Fibroblast of lung (primary cell): ENCODE results near the gene SOX15. TPM values are rescaled to one million over a fixed set of nuclear protein-coding genes. Genes with fewer than 3 reads are reported as not detected.
A peak's percentile ranks its signal among the peaks of the same experiment; 100 is the strongest.

ENCODE experiments used
- DNase-seq, 2 donors: peaks; one replicate each; pipeline versions ENCODE4 v3.0.0 to v3.0.0-alpha.2; 2010; ENCODE audit warnings: low read depth in 2 of 2
- H2AFZ ChIP-seq: 2 replicates; pipeline ENCODE4 v1.5.1; 2012; ENCODE audit warnings: low read length, control low read depth, inconsistent platforms
- H3K27ac ChIP-seq: 2 replicates; pipeline ENCODE4 v1.5.1; 2011; ENCODE audit warnings: low read length, control low read depth; ENCODE audit not compliant: insufficient read depth
- H3K27me3 ChIP-seq: 2 replicates; pipeline ENCODE4 v1.5.1; 2011; ENCODE audit warnings: mild to moderate bottlenecking, low read length; ENCODE audit not compliant: control insufficient read depth, insufficient read depth
- H3K36me3 ChIP-seq: 2 replicates; pipeline ENCODE4 v1.5.1; 2011; ENCODE audit warnings: low read length; ENCODE audit not compliant: control insufficient read depth, insufficient read depth
- H3K4me1 ChIP-seq: 2 replicates; pipeline ENCODE4 v1.5.1; 2011; ENCODE audit warnings: low read length; ENCODE audit not compliant: control insufficient read depth, insufficient read depth; ENCODE audit errors: extremely low read depth
- H3K4me2 ChIP-seq: 2 replicates; pipeline ENCODE4 v1.5.1; 2011; ENCODE audit warnings: low read length, control low read depth; ENCODE audit not compliant: insufficient read depth; ENCODE audit errors: extremely low read depth
- H3K4me3 ChIP-seq, 4 experiments: fragments of 200-600 bp in 1 of 4; sonication (generic) in 1 of 4; replicated peaks in 1 of 4; 2 replicates each; pipeline ENCODE4 v1.5.1; 2011 to 2016; ENCODE audit warnings: low read length in 4 of 4, low read depth in 3 of 4, mild to moderate bottlenecking in 3 of 4, control low read depth in 2 of 4, inconsistent platforms in 1 of 4, mixed read lengths in 1 of 4; ENCODE audit not compliant: insufficient read depth in 1 of 4; ENCODE audit errors: control extremely low read depth in 1 of 4
- H3K79me2 ChIP-seq: 2 replicates; pipeline ENCODE4 v1.5.1; 2012; ENCODE audit warnings: mild to moderate bottlenecking, low read length, inconsistent platforms; ENCODE audit not compliant: control insufficient read depth, insufficient read depth
- H3K9ac ChIP-seq: 2 replicates; pipeline ENCODE4 v1.5.1; 2011; ENCODE audit warnings: mild to moderate bottlenecking, low read length, control low read depth; ENCODE audit not compliant: insufficient read depth
- H3K9me3 ChIP-seq: 2 replicates; pipeline ENCODE4 v1.5.1; 2012; ENCODE audit warnings: low read depth, low read length; ENCODE audit not compliant: control insufficient read depth, insufficient read depth
- H4K20me1 ChIP-seq: 2 replicates; pipeline ENCODE4 v1.5.1; 2011; ENCODE audit warnings: low read length; ENCODE audit not compliant: control insufficient read depth, insufficient read depth; ENCODE audit errors: extremely low read depth
- EZH2 ChIP-seq: IDR thresholded peaks from 2 replicates; pipeline ENCODE4 v1.5.1; 2012; ENCODE audit warnings: low read length, control low read depth, mild to moderate bottlenecking; ENCODE audit errors: missing control alignments
- polyA plus RNA-seq, 2 donors: library from polyadenylated mRNA; depleted of rRNA in 1 of 2; stranded (reverse) in 1 of 2; unstranded in 1 of 2; fragments of >200 nt; gene quantifications; 2 replicates each; pipeline ENCODE4 v1.2.1, GENCODE V29; 2011 to 2012; ENCODE audit warnings: missing spikeins in 1 of 2
- total RNA-seq: library from RNA; depleted of rRNA; stranded (reverse); fragments of >200 nt; gene quantifications from 2 replicates; pipeline ENCODE4 v1.2.1, GENCODE V29; 2014
- TF ChIP-seq, protein P1 (sequence below), 2 donors: IDR thresholded peaks in 1 of 2; conservative IDR thresholded peaks in 1 of 2; 1 replicate in 1 of 2; 2 replicates in 1 of 2; pipeline ENCODE4 v1.5.1; 2011 to 2012; ENCODE audit warnings: low read length in 2 of 2, control low read depth in 1 of 2, inconsistent platforms in 1 of 2, low read depth in 1 of 2, mild to moderate bottlenecking in 1 of 2

Gene SOX15
- total and polyA plus RNA-seq, 2 donors (not counting 1 experiment from before 2014, with no cell fraction given) = 0.36 to 0.50 TPM

DNA sequence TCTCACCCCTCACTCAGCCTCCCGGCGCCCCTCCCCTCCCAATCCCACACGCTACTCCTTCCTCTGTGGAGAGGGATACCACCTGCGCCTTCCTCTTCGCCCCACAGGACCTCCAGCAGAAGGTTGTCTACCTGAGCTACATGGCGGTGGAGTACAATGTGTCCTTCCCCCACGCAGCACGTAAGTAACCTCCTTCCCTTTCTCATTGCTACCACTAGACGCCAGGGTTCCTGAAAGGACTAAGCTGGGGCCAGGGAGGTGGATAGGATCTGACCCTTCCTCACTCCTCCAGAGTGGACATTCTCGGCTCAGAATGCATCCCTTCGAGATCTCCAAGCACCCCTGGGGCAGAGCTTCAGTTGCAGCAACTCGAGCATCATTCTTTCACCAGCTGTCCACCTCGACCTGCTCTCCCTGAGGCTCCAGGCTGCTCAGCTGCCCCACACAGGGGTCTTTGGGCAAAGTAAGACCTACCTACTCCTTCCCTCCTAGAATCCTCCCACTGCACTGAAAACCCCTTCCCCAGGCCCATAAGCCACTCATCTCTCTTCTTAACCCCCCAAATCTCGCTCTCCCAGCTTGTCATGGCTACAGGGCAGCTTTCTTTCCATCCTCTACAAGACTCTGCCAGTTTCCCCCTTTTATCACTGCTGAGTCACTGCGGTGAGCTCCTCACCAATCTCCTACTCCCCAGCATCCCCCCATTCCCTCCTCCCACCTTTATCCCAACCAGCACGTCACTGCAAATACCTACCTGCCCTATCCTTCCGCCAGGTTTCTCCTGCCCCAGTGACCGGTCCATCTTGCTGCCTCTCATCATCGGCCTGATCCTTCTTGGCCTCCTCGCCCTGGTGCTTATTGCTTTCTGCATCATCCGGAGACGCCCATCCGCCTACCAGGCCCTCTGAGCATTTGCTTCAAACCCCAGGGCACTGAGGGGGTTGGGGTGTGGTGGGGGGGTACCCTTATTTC lies 9.0 kb downstream of the SOX15 start:
- H3K4me3 ChIP-seq = peak overlapping the region in 1 of 4 experiments; percentile 46
- peaks cover 61% of the 10 kb centered on the region for H3K79me2 ChIP-seq
- peaks cover 38% of the 10 kb centered on the region for H3K4me1 ChIP-seq
- H3K27me3 ChIP-seq = no peaks in the 10 kb centered on the region
- peaks cover 1% of the 10 kb centered on the region for H4K20me1 ChIP-seq
- no peak for DNase-seq
- H3K9me3 ChIP-seq = no peaks in the 10 kb centered on the region
- peaks cover 32% of the 10 kb centered on the region for H3K36me3 ChIP-seq
- H3K27ac ChIP-seq = peak overlapping the region; percentile 40
- H2AFZ ChIP-seq = no peak overlapping the region
- no peak overlapping the region for H3K9ac ChIP-seq
- H3K4me2 ChIP-seq = peak overlapping the region; percentile 35
- TF ChIP-seq EZH2 = no peak
- TF ChIP-seq, protein P1, sequence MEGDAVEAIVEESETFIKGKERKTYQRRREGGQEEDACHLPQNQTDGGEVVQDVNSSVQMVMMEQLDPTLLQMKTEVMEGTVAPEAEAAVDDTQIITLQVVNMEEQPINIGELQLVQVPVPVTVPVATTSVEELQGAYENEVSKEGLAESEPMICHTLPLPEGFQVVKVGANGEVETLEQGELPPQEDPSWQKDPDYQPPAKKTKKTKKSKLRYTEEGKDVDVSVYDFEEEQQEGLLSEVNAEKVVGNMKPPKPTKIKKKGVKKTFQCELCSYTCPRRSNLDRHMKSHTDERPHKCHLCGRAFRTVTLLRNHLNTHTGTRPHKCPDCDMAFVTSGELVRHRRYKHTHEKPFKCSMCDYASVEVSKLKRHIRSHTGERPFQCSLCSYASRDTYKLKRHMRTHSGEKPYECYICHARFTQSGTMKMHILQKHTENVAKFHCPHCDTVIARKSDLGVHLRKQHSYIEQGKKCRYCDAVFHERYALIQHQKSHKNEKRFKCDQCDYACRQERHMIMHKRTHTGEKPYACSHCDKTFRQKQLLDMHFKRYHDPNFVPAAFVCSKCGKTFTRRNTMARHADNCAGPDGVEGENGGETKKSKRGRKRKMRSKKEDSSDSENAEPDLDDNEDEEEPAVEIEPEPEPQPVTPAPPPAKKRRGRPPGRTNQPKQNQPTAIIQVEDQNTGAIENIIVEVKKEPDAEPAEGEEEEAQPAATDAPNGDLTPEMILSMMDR (conservative IDR thresholded peaks at IDR 0.05 in 1 of 2, IDR thresholded peaks at IDR 0.05 in 1 of 2; ENCODE audit: low read depth in 1 of 2, low read length in 2 of 2) = no peak

DNA sequence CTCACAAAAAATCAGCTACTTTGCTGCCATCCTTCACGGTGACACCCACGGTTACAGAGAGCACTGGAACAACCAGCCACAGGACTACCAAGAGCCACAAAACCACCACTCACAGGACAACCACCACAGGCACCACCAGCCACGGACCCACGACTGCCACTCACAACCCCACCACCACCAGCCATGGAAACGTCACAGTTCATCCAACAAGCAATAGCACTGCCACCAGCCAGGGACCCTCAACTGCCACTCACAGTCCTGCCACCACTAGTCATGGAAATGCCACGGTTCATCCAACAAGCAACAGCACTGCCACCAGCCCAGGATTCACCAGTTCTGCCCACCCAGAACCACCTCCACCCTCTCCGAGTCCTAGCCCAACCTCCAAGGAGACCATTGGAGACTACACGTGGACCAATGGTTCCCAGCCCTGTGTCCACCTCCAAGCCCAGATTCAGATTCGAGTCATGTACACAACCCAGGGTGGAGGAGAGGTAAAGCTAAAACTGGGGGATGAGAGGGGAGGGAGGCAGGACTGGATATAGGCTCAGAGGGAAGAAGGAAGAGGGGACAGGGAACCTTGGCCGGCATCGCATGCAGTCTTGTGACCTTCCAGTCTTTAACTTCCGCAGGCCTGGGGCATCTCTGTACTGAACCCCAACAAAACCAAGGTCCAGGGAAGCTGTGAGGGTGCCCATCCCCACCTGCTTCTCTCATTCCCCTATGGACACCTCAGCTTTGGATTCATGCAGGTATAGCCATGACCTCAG lies 9.9 kb downstream of the SOX15 start:
- Histone ChIP-seq H4K20me1 (peaks cover 7% of the 10 kb centered on the region), H3K4me2 (peak overlapping the region; percentile 28), H3K27ac (peak overlapping the region; percentile 84), H3K79me2 (peaks cover 61% of the 10 kb centered on the region), H3K4me3 (peak overlapping the region in 2 of 4 experiments; percentile 9 to 46), H3K9me3 (no peaks in the 10 kb centered on the region), H3K27me3 (no peaks in the 10 kb centered on the region), H3K36me3 (peaks cover 37% of the 10 kb centered on the region), H3K4me1 (peaks cover 41% of the 10 kb centered on the region), H3K9ac (no peak overlapping the region), H2AFZ (no peak overlapping the region)
- TF ChIP-seq EZH2 = no peak
- TF ChIP-seq, protein P1 (conservative IDR thresholded peaks at IDR 0.05 in 1 of 2, IDR thresholded peaks at IDR 0.05 in 1 of 2; ENCODE audit: low read depth in 1 of 2, low read length in 2 of 2) = no peak
- DNase-seq = no peak
